Measurements from ENCODE around the gene DNAJC17.
A peak's percentile ranks its signal among the peaks of the same experiment; 100 is the strongest.

Gene DNAJC17

DNA sequence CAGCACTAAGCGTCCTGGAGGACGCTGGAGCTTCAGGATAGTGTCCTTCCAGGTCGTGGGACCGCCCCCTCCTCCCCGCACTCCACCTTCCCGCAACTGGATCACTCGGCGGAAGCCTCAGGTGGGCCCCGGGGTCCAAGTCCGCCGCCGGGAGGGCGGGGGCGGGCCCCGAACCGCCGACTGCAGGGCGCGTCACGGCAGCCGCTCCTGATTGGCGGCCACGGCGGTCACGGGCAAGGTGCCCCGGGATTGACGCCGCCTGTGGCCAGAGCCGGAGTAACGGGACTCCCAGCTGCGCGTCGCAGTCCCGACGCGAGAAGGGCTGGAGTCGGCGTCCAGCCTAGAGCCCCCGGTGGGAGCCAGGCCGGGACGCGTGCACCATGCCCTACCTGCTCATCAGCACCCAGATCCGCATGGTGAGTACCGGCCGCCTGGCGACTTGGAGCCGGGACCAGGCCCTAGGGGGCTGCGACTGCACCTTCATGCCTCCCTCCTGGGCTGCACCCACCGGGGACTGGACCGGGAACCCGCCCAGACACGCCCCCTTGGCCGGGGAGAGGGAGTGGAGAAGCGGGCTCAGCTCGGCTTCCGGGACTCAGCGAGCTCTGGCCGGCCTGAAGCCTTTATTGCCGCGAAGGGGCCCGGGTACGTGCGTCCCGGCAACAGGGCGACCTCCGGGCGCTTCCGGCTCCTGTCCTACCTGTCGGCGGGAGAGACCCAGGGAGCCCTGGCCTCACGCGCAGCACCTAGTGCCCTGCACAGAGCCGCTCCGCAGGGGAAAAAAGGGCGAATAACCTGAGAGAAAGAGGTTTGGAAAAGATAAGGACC, 43.3 kb downstream of the DNAJC17 start, which contains the start of gene GCHFR:
GCHFR (plus strand) TSS at position 268 of the 828 bp plus-strand sequence; CDS start at position 381, 113 bp downstream.
- no peak for DNase-seq

DNA sequence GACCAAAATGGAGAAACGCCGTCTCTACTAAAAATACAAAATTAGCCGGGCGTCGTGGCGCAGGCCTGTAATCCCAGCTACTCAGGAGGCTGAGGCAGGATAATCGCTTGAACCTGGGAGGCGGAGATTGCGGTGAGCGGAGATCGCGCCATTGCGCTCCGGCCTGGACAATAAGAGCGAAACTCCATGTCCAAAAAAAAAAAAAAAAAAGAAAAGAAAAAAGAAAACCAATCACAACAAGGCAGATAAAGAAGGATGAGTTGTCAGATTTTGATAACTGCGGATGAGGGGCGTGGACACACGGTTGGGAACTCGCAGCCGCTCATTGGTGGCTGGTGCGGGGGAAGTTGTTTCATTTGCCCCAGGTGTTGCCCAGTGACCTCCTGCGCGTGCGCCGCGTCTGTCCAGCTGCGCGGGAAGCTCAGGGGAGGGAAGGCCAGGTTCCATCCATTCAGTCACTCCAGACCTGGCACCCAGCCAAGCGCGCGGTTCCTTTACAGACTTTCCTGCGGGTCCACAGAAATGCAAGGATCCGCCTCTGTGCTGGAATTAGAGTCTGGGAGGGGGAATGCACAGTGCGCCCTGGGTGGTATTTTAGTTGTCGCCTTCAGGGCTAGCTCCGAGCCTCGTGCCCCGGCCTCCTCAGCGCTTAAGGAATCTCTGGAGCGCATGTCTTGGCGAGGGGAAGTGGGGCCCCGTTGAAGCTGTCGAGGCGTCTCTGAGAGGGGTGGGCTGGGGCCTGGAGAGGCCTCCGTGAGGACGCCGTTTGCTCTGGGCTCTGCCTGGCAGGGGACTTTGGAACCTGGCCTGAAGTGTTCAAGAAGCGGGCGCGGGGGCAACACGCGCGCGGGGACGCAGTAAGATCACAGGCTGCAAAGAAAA, 44.1 kb downstream of the DNAJC17 start:
- no peak for DNase-seq

DNA sequence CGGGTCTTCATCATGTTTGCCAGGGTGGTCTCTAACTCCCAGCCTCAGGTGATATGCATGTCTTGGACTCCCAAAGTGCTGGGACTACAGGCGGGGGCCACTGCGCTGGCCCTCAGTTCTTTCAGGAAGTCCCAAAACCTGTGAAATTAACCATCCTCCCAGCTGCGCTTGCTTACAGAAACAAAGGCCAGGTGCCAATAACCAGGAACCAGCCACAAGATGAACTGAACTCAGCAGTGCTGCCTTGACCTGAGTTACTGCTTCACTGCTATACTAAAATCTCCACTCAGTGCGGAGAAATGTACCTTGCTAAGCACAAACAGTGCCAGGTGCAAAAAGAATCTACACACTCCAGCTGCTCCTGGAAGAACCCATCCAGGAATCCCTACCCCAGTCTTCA, 47.3 kb downstream of the DNAJC17 start:
- DNase-seq = no peak

DNA sequence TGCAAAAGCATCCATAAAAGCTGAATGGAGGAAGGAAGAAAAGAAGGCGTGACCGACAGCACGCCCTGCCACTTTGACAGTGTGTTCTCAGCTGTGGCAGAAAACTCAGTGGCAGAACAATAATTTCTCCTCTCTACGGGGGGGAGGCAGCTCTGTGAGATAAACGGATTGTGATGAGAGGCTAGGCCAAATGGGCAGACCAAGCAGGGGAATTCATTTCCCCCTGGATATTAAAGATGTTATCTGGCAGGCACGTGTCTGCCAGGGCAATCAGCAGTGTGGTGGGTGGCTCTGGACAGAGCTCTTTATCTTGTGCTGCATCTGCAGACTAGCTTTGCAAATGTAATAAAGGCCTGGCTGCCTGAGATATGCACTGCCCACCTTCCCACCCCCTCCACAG, 50.3 kb downstream of the DNAJC17 start:
- no peak for DNase-seq

DNA sequence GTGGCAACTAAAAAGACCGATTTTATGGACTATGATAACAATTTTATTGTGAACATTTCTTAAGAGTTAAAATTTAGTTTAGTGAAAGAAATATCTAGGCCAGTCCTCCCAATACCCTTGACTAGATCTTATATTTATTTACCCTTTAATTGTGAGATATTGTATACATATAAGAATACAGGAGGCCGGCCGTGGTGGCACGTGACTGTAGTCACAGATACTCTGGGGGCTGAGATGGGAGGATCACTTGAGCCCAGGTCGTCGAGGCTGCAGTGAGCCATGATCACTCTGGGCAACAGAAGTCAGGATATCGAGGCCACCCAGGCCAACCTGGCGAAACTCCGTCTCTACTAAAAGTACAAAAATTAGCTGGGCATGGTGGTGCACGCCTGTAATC, 51.5 kb downstream of the DNAJC17 start:
- DNase-seq = no peak

DNA sequence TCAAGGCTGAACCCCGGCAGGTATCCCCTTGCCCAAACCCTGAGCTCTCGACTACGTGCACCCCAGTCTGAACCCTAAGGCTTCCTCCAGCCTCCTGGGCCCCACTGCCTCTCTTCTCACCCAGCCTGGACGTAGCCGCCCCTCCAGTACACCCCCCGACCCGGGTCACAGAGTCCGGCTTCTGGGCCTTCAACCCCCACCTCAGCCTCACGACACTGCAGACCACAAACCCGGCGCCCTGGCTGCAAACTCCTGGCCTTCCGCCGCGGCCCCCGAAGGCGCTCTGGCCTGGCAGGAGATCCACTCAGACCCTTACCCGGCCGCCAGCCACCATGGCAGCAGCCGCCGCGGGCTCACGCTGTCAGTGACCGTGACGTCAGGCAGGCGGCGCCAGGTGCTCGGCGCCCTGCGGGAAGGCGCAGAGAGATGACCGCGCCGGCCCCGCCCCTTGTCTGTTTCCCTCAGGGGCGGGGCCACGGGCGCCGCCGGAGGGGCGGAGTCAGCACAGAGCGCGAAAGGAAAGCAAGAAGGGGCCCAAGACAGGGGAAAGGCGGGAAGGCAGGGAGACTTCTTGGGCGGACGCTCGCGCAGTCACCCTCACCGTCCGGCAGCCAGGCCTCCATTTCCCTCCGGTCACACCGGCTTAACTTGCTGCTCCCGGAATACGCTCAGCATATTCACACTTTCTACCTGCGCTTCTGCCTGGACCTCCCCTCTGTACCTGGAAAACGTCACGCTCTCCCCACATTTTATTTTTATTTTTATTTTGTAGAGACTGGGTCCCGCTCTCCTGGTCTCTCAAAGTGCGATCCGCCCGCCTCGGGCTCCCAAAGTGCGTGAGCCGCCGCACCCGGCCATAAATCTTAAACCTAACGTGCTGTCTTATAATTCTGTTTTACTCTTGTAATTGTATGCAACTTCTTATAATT, 52.1 kb downstream of the DNAJC17 start, which contains the start of gene RMDN3:
RMDN3 (minus strand) TSS at position 372 of the 929 bp plus-strand sequence. CDS start 471 bp downstream, outside the sequence.
- DNase-seq = peak; percentile 90

DNA sequence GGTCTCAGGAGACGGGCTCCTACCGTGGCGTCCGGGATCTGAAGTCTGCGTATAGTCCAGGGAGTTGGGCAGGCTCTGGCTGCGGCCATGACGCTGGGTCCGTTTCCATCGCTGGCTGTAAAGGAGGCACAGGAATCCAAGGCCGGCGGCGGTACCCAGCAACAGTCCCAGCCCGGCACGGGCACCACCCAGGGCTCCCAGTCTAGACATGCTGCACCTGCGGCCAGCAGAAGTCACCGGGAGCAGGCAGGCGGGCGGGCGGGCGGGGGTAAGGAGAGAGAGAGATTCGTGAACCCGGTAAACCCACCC, 52.7 kb downstream of the DNAJC17 start:
- DNase-seq = no peak

DNA sequence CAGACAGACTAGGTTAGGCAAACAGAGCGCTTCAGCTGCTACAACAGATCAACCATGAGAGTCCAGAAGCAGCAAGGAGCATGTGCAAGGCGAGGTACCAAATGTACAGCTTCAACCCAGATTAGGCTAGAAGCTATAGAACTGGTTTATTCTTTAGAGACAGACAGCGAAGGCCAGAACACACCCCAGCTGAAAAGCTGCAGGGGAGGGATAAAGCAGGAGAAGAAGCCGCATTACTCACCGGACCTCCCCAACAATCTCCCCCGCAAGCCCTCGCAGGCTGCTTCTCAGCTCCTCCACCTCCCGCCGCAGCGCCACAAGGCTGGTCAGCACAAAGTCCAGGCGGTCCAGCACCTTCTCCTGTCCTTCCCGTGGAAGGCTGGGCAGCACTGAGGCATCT, 55.5 kb downstream of the DNAJC17 start:
- DNase-seq = no peak

DNA sequence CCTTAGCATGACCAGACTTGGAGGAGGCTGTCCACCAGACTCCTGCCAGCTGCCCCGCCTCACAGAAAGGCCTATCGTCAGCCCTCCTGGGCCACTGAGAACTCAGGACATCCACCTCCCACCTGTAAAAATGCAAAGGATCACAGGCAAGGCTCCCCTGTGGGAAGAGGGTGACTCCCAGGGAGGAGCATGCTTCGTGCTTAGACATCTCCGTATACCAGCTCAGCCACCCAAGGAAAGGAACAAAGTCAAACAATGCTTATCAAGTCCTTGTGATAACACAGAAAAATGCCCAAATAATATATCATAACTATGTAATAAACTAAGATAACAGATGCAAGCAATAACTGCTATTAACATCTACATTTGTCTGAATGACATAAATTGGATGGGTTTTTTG, 56.4 kb downstream of the DNAJC17 start:
- DNase-seq = no peak

DNA sequence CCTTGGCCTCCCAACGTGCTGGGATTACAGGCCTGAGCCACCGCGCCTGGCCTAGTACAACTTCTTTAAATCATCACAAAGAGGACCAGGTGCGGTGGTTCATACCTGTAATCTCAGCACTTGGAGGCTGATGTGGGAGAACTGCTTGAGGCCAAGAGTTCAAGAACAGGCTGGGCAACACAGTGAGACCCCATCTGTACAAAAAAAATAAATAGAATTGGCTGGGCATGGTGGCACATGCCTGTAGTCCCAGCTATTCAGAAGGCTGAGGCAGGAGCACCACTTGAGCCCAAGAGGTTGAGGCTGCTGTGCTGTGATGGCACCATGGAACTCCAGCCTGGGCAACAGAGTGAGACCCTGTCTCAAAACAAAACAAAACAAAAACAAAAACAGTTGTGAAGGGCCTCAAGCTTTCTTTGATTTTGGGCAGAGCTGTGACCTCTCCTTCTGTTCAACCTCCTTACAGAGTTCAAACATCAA, 58.1 kb downstream of the DNAJC17 start:
- DNase-seq = no peak

DNA sequence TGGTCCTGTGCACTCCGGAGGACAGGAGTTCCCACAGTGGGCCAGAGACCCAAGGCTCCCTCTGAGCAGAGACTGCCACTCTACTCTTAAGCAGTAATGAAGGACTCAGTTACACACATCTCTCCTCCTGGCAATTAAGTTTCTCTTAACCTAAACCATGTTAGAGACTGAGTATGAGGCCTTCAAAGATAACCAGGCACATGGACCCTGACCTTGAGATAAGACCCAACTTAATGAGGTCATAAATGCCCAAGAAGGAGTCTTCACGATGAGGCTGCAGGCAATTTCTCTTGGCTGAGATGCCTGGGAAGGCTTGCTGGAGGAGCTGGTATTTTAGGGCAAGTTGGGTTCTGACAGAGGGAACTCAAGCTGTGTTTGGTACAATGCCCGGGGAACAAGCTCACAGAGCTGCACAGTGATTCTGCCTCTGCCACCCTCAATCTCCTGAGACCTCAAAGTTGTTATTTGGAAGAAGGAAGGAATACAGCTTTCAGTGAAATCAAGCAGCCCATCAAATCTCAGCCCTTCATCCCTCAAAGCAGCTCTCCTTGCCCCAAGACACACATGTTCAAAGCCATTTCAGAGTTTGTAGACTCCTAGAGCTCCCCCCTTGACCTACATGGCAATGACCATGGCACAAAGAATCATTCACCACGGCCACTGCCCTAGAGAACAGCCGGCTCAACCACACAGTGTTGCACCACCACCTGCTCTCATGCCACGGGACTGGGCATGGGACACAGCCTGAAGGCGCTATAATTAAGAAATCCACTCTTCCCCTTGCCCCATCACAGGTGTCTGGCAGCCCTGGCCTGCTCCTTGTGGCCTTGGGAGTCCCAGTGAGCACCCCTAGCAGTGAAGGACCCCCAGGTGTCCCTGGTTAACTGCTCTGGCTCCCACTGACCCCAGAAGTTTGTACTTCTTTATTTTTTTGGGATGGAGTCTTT, 59.3 kb downstream of the DNAJC17 start:
- DNase-seq = no peak

DNA sequence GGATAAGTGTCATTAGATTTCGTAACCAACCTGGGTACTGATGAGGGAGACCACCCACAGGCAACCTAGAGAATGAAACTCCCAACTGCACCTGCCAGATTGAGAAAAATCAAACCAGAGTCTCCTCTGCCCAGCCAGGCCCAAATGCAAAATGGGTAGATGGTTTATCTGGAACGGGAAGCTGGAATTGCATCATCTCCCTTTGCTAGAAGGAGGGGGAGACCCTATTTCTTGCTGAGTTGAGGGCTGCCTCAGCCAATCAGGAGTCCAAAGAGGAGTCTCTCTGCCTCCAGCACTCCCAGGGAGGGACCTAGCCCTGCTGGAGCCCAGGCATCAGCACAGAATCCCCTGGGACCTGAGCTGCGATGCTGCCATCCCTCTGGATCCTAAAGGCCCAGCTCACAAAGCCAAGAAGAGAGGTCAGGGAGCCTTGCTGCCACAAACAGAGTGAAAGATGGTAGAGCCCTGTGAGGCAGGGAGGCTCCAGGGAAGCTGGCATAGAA, 60.3 kb downstream of the DNAJC17 start:
- no peak for DNase-seq

DNA sequence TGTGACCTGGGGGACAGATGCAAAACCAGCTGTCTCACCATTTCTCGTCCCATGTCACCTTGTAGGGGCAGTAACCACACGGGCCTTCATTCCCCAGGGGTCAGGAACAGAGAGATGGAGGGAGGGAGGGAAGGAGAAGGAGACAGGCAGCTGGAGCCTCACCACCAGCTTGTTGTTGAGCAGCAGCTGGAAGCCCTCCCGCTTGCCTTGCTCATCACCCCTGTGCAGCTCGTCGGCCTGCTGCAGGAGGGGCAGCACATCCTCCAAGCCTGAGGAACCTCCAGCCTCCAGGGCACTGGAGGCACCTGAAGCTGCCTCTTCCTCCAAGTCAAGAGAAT, 62.5 kb downstream of the DNAJC17 start:
- DNase-seq = no peak

DNA sequence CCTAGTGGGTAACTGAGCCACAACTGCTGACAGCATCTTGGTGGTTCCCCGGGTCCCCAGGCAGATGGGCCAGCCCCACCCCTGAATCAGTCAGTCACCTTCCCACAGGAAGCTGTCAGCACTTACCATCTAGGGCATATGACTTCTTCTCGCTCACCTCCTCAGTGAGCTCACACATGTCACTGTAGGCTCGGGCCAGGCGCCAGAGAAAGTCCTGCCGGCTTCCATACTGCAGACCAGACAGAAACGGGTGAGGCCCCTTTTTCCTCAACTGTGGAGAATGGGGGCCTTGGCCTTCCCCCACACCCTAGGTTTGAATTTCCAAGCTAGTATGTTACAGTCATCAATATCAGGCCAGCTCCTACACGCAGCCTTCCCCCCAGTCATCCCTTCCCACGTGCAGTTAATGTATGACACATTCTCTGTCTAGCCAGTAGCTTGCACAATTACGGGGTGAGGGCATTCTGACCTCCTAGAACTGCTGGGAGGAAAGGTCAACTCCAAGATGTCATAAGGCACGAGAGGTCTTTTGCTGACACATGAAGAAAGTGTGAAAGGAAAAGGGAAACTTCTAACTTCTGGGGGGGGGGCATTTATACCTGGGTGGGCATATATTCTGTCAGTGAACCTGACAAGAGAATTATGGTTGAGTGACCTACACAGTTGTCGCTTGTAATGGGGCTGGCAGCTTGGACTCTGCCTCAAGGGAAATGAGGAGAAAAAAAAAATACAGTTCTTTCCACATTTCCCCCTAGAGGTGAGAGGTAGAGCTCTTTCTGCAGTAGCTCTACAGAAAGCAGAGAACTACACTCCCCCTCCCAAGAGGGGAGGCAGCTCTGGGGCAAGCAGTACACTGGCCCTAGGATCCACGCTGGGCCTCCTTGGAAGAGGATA, 63.1 kb downstream of the DNAJC17 start:
- no peak for DNase-seq

DNA sequence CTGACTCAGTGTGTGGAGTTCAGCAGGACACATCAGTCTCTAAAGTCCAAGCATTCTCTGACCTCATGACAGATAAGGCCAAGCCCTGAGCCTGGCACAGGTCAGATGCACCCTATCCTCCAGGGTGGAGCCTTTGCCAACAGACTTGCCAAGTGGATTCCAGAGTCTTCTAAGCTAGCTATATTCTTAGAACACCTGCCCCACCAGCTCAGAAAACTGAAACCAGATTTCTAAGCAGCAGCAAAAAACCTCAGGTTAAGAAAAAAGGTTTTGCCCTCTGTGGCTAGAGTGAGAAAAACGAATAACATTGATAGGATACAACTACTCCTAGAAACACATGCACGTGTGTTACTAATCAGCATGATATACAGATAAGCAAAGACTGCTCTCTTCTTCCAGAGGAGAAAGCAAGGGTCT, 63.8 kb downstream of the DNAJC17 start:
- no peak for DNase-seq

DNA sequence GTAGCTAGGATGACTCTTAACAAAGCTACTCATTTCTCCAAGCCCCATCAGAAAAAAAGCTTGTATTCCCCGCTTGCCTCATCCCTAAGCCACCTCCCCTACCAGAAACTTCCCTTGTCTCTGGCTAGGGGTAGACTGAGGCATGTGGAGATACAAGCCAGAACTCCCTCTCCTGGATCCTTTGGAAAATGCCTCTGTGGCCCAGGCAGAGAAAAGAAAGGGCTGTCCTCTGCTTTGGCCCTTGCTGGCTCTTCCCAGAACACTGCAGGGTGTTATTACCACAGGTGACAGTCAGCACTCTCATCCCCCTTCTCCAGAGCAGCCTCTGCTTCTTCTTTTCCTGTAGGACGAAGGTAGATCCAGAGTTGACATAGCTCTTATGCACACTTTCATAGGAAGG, 67.4 kb downstream of the DNAJC17 start:
- DNase-seq = no peak

DNA sequence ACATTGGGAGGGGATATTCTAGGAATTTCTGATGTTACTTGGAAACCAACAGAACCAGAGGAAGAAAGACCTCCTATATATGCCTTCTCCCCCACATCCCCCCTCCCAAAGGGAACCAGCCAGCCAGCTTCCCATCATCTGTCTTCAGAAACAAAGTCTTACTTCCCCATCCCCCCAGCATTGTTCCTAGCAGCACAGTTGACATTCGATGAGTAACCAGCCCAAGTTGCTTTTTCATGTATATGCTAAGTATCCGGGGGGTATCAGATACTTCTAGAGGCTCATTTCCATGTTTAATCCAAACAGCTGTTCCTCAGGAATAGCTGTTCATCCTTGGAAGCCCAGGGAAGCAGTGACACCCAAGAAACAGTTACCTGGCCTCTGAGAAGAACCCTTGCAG, 68.2 kb downstream of the DNAJC17 start:
- DNase-seq = no peak

DNA sequence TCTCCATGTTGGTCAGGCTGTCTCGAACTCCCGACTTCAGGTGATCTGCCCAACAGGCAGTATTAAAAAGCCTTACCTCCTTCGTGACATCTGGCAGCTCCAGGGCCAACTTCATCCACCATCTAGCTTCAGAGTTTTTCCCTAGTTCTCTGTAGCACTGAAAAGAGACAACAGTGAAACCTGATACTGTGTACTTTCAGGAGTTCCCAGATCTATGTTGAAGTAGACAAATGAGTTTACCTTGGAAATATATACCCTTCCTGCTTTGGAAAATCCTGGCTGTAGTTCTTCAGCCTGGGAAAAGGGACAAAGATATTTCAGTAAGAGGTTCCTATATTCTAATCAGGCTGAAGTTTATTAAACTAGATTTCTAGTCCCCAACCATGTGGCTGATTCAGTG, 70.2 kb downstream of the DNAJC17 start:
- DNase-seq = no peak

DNA sequence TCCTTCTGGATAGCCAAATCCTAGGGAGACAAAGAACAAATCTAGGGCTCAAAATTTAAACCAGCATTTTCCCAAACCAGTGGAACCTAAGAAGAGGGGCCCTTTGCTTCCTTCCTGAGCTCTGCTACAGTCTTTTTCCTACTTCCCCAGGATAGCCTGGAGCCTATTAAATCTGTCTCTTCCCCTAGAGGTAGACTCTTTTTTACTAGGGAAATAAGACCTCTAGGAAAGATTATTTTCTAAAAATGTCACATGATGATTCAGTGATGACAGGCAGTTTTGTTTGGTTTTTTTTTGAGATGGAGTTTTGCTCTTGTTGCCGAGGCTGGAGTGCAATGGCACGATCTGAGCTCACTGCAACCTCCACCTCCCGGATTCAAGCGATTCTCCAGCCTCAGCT, 70.7 kb downstream of the DNAJC17 start:
- DNase-seq = no peak

DNA sequence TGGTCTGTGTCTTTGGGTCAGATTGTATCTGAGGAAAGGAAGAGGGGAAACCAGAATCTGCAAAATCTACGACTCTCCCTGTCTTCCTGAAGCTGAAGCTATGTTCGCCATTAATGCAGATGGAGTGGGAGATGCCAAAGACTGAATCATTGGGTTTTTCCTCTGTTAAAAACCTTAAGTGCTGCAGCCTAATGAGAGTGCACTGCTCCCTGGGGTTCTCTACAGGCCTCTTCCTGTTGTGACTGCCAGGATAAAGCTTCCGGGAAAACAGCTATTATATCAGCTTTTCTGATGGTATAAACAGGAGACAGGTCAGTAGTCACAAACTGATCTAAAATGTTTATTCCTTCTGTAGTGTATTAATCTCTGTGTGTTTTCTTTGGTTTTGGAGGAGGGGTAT, 76.2 kb downstream of the DNAJC17 start:
- no peak for DNase-seq

All from activated T-cell treated with anti-CD3 and anti-CD28 coated beads for 4 hours (primary cell).